Measurements from ENCODE around the gene NT5C2.
"Not testable (repeated sequence)": the region's sequence is repeated elsewhere in the genome, so short reads cannot be mapped to it uniquely, and the experiment has no call there.

NT5C2 gene

DNA sequence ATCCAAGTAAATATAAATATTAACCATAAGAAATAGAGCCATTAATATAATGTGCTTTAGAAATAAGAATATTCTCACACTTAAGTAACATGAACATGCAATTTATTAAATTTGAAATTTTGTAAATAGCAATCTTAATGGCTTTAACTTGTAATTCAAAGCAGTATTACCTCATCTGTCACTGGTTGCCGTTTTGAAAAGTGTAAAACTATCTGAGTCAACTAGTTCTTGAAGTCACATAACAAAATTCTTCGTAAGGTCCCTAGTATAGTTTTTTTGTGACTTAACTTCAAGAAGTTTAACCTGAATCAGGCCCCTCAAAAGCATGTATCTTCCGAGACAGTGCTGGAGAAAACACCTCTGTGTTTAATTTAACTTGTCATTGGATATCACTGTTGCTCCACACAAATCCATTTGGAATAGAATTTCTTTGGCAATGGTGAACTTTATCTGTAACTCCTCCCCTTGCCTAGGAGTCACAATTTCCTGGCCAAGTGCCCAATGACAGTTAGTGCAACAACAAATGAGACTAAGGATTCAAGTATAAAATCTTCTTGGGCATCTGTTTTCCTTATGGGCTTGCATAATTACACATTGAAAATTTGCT lies 47.1 kb downstream of the NT5C2 start:
- Histone ChIP-seq H3K9me2 (replicated peaks; ENCODE audit: insufficient read depth, low read length) (no peaks in the 10 kb centered on the region), H4K20me1 (ENCODE audit: insufficient read depth, low read length) (no peaks in the 10 kb centered on the region), H3K27me3 (replicated peaks; ENCODE audit: insufficient read depth, low read length) (no peaks in the 10 kb centered on the region), H3K4me3 (ENCODE audit: low read length) (no peak overlapping the region), H2AFZ (ENCODE audit: low read length) (no peak overlapping the region), H3K9ac (ENCODE audit: low read length) (no peak overlapping the region), H3K79me2 (ENCODE audit: low read length) (no peaks in the 10 kb centered on the region), H3K4me2 (ENCODE audit: low read depth, low read length) (no peak overlapping the region), H3K9me3 (replicated peaks; ENCODE audit: insufficient read depth, low read length) (no peaks in the 10 kb centered on the region), H3K4me1 (ENCODE audit: low read length) (no peaks in the 10 kb centered on the region), H3F3A (ENCODE audit: insufficient read depth, low read length) (no peaks in the 10 kb centered on the region), H3K27ac (ENCODE audit: low read length) (no peak overlapping the region), H3K36me3 (replicated peaks; ENCODE audit: insufficient read depth, low read length) (no peaks in the 10 kb centered on the region)
- no peak for TF ChIP-seq EZH2 (optimal IDR thresholded peaks at IDR 0.05; ENCODE audit: low read depth, low read length)
- TF ChIP-seq, protein P1, sequence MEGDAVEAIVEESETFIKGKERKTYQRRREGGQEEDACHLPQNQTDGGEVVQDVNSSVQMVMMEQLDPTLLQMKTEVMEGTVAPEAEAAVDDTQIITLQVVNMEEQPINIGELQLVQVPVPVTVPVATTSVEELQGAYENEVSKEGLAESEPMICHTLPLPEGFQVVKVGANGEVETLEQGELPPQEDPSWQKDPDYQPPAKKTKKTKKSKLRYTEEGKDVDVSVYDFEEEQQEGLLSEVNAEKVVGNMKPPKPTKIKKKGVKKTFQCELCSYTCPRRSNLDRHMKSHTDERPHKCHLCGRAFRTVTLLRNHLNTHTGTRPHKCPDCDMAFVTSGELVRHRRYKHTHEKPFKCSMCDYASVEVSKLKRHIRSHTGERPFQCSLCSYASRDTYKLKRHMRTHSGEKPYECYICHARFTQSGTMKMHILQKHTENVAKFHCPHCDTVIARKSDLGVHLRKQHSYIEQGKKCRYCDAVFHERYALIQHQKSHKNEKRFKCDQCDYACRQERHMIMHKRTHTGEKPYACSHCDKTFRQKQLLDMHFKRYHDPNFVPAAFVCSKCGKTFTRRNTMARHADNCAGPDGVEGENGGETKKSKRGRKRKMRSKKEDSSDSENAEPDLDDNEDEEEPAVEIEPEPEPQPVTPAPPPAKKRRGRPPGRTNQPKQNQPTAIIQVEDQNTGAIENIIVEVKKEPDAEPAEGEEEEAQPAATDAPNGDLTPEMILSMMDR (IDR thresholded peaks at IDR 0.05; ENCODE audit: low read length) = no peak
- TF ChIP-seq EZH2phosphoT487 (IDR thresholded peaks at IDR 0.05; ENCODE audit: low read length) = no peak
- DNase-seq = no peak

DNA sequence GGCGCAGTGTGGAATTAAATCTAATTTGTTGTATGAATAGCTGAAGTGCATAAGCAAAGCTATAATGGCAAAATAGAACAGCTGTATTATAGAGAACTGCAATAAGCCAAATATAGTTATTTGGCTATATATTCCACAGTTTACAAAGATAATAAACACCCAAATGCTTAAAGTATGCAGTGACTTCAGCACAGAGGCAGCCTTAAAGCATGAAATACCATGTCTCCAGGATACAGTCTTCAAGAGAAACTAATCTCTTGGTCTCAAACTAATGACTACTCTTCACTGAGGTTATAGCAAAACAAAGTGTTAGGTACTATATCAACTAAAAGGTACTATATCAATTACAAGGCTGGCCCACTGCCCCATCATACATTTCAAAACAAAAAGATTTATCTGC lies 48.0 kb downstream of the NT5C2 start:
- Histone ChIP-seq H4K20me1 (ENCODE audit: insufficient read depth, low read length) (no peaks in the 10 kb centered on the region), H3K36me3 (replicated peaks; ENCODE audit: insufficient read depth, low read length) (no peaks in the 10 kb centered on the region), H2AFZ (ENCODE audit: low read length) (no peak overlapping the region), H3K4me1 (ENCODE audit: low read length) (no peaks in the 10 kb centered on the region), H3K9me2 (replicated peaks; ENCODE audit: insufficient read depth, low read length) (no peaks in the 10 kb centered on the region), H3K9me3 (replicated peaks; ENCODE audit: insufficient read depth, low read length) (no peaks in the 10 kb centered on the region), H3K27me3 (replicated peaks; ENCODE audit: insufficient read depth, low read length) (no peaks in the 10 kb centered on the region), H3K79me2 (ENCODE audit: low read length) (no peaks in the 10 kb centered on the region), H3K27ac (ENCODE audit: low read length) (no peak overlapping the region), H3F3A (ENCODE audit: insufficient read depth, low read length) (no peaks in the 10 kb centered on the region), H3K4me3 (ENCODE audit: low read length) (no peak overlapping the region), H3K4me2 (ENCODE audit: low read depth, low read length) (no peak overlapping the region), H3K9ac (ENCODE audit: low read length) (no peak overlapping the region)
- DNase-seq = no peak
- TF ChIP-seq EZH2phosphoT487 (IDR thresholded peaks at IDR 0.05; ENCODE audit: low read length) (no peak), EZH2 (optimal IDR thresholded peaks at IDR 0.05; ENCODE audit: low read depth, low read length) (no peak)
- TF ChIP-seq, protein P1 (IDR thresholded peaks at IDR 0.05; ENCODE audit: low read length) = no peak

DNA sequence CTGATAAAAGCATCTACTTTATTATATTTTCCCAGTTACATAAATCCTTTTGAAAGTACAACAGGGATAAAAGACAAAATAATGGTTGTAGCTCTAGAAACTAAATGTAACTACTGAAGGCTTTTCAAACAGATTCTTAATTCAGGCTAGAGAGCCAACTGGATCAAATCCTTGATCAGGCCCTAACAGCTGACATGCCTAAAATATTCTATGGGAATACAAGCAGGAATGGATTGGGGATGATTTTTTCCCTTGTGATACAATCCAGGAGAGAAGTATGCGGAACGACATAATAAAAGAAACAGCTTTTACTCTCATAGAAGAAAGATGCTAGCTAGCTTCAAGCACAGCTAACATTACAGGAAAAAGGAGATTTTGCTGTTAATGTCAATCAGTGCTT lies 49.0 kb downstream of the NT5C2 start:
- Histone ChIP-seq H3K9me3 (replicated peaks; ENCODE audit: insufficient read depth, low read length) (no peaks in the 10 kb centered on the region), H3K9me2 (replicated peaks; ENCODE audit: insufficient read depth, low read length) (no peaks in the 10 kb centered on the region), H3K4me3 (ENCODE audit: low read length) (no peak overlapping the region), H3K27me3 (replicated peaks; ENCODE audit: insufficient read depth, low read length) (no peaks in the 10 kb centered on the region), H2AFZ (ENCODE audit: low read length) (no peak overlapping the region), H3K9ac (ENCODE audit: low read length) (no peak overlapping the region), H4K20me1 (ENCODE audit: insufficient read depth, low read length) (no peaks in the 10 kb centered on the region), H3K4me2 (ENCODE audit: low read depth, low read length) (no peak overlapping the region), H3K4me1 (ENCODE audit: low read length) (no peaks in the 10 kb centered on the region), H3K36me3 (replicated peaks; ENCODE audit: insufficient read depth, low read length) (no peaks in the 10 kb centered on the region), H3K27ac (ENCODE audit: low read length) (no peak overlapping the region), H3K79me2 (ENCODE audit: low read length) (no peaks in the 10 kb centered on the region), H3F3A (ENCODE audit: insufficient read depth, low read length) (no peaks in the 10 kb centered on the region)
- no peak for DNase-seq
- TF ChIP-seq, protein P1 (IDR thresholded peaks at IDR 0.05; ENCODE audit: low read length) = no peak
- no peak for TF ChIP-seq EZH2 (optimal IDR thresholded peaks at IDR 0.05; ENCODE audit: low read depth, low read length)
- TF ChIP-seq EZH2phosphoT487 (IDR thresholded peaks at IDR 0.05; ENCODE audit: low read length) = no peak

DNA sequence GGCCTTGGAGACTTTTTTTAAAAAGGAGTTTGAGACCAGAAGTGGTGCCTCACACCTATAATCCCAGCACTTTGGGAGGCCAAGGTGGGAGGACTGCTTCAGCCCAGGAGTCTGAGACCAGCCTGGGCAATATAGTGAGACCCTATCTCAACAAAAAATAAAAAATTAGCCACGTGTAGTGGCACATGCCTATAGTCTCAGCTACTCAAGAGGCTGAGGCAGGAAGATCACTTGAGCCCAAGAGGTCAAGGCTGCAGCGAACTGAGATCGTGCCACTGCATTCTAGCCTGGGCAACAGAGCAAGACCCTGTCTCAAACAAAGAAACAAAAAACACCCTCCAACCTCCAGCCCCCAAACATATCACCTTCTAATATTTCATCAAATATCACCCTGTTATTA lies 49.4 kb downstream of the NT5C2 start:
- not testable (repeated sequence) for H3K27ac ChIP-seq (ENCODE audit: low read length); H3K79me2 ChIP-seq (ENCODE audit: low read length); H3K27me3 ChIP-seq (replicated peaks; ENCODE audit: insufficient read depth, low read length); H3K36me3 ChIP-seq (replicated peaks; ENCODE audit: insufficient read depth, low read length); H3K9me2 ChIP-seq (replicated peaks; ENCODE audit: insufficient read depth, low read length); H4K20me1 ChIP-seq (ENCODE audit: insufficient read depth, low read length); H3F3A ChIP-seq (ENCODE audit: insufficient read depth, low read length); H3K4me2 ChIP-seq (ENCODE audit: low read depth, low read length); H3K9ac ChIP-seq (ENCODE audit: low read length); DNase-seq; H3K9me3 ChIP-seq (replicated peaks; ENCODE audit: insufficient read depth, low read length); H3K4me3 ChIP-seq (ENCODE audit: low read length); H2AFZ ChIP-seq (ENCODE audit: low read length); H3K4me1 ChIP-seq (ENCODE audit: low read length)
